Superior temporal gyrus (tissue), 1 donor: ENCODE measurements around the gene SLC12A4.
"Not testable (repeated sequence)": the region's sequence is repeated elsewhere in the genome, so short reads cannot be mapped to it uniquely, and the experiment has no call there.

Experiments used
- DNase-seq: peaks from one replicate; pipeline ENCODE4 v3.0.0-alpha.2; 2016; ENCODE audit errors: extremely low spot score

The SLC12A4 gene

DNA sequence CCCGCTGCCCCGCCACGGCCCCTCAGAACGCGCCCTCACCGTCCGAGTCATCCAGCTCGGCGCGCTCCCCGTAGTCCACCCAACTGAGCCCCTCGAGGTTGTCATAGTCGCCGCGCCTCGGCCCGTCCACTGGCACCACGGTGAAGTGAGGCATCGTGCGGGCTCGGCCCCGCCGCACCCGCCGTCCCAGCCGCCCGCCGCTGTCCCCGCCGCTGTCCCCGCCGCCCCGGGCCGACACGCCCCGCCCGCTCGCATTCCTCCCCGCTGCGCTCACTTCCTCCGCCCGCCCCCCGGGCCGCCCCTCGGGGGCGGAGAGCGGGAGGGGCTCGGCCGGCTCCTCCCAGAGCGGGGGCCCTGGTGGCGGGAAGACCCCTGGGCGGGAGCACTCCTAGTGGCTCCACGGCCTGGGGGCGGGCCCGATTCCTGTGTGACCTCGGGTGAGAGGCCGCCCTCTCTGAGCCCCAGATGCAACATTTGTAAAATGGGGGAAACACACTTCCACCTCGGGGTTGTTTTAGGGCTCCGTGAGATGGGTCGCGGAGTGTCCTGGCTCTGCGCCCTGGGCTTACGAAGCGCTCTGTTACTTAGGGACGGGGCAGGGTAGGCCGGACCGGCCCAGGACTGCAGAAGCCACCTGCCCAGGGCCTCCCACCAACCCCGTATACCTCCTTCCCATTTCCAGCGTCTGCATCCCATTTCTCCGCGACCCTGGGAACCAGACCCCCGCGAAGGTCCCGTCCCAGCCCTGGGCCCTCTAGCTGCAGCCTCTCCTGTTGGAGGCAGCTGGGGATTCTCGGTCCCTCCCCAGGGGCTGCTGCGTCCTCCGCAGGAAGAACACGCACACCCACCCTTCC is at the start of gene SLC12A4:
Gene SLC12A4 (minus strand): TSS at position 238 of the 854 bp plus-strand sequence. CDS start 84 bp downstream, at position 154.
- DNase-seq, result no peak

DNA sequence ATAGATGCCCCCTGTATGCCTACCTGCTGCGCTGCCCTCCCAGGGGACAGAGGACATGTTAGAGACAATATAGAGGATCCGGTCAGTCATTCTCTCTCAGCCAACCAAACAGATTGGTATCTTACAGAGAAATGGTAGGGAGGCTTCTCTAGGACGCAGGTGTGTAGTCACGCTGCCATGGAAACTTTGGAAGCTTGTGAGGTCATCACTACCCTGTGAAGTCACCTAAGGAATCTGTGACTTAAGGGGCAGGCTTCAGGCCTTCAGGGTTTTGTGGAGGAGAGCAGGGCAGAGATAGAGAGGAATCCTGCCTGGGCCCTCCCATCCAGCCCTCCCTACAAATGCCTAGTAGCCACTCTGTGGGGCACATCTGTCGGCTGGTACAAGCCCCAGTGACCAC is 47.2 kb upstream of the SLC12A4 start, which contains the start of gene DPEP2NB:
Gene DPEP2NB (minus strand): TSS at position 231 of the 400 bp plus-strand sequence. CDS start 141 bp downstream, at position 90.
- no peak for DNase-seq

DNA sequence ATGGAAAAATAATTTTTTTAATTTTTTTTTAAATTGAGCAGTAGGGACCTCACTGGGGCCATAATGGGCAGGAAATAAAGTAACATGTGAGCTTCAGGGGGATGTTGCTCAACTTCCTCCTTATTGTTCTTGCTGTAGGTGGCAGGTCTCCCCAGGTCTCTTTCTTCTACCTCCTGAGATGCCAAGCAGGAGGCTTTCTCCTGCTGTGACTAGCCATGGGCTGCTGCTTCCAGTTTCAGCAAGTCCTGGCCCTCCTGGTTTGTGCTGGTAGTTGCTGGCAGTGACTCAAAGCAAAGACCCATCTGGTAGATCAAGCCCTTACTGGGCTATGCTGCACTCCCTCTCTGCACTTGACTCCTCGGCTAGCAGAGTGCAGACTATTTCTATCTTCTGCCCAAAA is 45.0 kb upstream of the SLC12A4 start:
- no peak for DNase-seq

DNA sequence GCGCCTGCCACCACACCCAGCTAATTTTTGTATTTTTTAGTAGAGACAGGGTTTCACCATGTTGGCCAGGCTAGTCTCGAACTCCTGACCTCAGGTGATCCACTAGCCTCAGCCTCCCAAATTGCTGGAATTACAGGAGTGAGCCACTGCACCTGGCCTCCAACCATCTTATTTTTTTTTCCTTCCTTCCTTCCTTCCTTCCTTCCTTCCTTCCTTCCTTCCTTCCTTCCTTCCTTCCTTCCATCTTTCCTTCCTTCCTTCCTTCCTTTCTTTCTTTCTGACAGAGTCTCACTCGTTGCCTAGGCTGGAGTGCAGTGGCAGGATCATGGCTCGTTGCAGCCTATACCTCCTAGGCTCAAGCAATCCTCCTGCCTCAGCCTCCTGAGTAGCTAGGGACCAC is 41.4 kb upstream of the SLC12A4 start:
- not testable (repeated sequence) for DNase-seq

DNA sequence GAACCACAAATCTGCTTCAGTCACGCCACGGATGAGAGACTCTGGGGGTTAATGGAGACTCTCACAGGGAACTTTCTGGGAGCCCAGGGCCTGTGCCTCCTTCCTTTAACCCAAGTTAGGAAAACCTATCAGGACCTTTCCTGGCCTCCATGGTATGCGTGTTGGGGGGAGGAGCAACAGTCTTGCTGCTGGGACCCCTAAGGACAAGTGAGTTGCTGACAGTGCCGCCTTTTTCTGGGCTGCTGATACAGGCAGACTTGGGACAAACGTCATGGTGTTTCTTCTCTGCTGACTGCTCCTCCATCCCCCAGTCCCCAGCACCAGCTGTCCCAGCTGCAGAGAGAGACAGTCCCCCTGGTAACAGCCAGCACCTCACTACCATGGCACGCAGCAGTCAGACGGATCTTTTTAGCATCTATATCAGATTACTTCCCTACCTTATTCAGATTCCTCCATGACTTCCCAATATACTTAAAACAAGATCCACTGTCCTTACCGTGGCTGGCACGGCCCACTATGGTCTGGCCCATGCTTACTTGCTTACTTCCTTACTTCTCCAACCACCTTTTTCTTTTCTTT is 40.8 kb upstream of the SLC12A4 start:
- DNase-seq, result no peak

DNA sequence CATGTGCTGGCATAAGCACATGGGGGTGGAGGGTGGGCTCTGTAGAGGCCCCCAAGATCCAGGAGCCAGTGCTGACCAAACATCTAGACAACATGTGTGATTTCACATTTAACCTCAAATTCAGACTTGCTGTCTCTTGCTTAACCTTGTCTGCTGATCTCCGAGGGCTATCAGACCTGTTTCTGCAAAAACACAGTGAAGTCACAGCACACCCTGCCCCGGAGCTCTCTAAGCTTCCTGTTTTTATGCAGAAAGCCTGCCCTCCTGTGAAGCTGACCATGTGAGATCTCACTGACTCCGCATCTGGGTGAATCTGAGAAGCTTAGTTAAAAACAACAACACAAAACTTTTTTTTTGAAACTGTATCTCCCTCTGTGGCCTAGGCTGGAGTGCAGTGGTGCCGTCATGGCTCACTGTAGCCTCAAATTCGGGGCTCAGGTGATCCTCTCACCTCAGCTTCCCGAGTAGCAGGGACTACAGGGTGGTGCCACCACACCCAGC is 37.4 kb upstream of the SLC12A4 start:
- peak; percentile 11 for DNase-seq

DNA sequence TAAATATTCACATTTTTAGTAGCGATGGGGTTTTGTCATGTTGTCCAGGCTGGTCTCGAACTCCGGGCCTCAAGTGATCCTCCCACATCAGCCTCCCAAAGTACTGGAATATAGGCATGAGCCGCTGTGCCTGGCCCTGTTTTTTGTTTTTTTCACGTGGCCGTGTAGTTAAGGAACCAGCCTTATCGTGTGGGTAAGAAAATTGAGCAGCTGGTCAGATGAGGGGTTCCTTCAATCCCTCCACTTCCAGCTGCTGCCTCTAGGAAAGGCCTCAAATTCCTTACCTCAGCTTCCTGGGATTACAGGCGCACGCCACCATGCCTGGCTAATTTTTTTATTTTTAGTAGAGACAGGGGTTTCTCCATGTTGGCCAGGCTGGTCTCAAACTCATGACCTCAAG is 36.8 kb upstream of the SLC12A4 start:
- DNase-seq, result no peak

DNA sequence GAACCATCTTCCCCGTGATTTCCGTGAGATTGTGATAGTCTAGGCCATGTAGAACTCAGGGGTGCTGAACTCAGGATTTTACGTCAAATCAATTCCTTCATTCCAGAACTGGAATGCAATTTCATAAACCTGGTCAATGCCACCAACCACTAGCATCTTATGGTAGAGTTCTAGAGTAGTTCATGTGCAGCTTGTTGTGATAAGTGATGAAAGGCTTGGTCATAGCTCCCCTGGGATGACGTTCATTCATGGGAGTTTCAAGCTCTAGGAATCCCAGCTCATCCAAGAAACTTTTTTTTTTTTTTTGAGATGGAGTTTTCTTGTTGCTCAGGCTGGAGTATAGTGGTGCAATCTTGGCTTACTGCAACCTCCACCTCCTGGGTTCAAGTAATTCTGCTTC is 34.6 kb upstream of the SLC12A4 start:
- DNase-seq, result no peak

DNA sequence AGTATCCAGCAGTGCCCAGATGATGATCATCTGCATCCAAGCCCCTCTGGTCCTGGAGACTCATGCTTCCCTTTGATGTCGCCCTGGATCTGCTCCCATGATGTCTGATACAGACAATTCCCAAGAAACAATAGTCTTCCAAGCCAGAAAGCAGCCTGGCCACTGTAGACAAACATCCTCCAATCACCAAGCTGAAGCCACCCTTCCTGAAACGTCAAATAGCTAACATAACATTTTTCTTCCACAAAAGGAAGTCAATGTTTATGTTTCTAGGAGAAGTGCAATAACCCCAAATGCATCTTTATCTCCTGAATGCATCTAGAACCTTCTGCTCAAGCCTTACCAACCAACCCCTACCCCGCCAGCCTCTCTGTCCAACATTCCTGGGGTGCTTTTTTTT is 32.0 kb upstream of the SLC12A4 start:
- no peak for DNase-seq

DNA sequence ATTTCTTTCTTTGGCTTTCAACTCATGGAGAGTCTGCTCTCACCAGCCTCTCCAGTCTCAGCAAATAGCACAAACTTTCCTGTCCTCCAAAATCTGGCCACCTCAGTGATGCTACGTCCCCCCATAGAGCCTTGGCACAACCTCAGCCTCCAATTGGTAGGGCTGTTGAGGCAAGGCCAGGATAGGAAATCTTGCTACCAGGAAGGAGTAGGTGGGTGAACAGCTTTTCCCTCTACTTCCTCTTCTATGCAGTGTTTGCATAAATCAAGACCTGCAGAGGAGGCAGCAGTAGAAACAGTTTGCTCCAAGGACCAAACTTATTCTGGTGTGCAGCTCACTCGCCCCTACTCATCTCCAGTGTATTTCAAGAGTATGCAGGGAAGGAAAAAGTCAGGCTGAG is 31.5 kb upstream of the SLC12A4 start:
- no peak for DNase-seq

DNA sequence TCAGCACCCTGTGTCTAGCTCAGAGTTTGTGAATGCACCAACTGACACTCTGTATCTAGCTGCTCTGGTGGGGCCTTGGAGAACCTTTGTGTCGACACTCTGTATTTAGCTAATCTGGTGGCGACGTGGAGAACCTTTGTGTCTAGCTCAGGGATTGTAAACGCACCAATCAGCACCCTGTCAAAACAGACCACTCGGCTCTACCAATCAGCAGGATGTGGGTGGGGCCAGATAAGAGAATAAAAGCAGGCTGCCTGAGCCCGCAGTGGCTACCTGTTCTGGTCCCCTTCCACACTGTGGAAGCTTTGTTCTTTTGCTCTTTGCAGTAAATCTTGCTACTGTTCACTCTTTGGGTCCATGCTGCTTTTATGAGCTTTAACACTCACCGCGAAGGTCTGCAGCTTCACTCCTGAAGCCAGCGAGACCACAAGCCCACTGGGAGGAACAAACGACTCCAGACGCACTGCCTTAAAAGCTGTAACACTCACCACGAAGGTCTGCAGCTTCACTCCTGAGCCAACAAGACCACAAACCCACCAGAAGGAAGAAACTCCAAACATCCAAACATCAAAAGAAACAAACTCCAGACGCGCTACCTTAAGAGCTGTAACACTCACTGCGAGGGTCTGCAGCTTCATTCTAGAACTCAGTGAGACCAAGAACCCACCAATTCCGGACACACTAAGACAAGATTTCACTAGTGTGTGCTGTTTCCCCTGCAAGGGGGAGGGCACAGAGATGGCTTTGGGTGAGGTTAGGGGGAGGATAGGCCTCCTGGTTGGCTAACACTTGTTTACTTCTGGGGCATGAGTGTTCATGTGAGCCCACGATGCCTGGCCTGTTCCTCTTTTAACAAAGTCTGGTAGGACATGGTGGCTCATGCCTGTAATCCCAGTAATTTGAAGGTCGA is 30.6 kb upstream of the SLC12A4 start, which contains the start of gene DPEP2:
Gene DPEP2 (minus strand): TSS at position 706 of the 910 bp plus-strand sequence. CDS start 6,272 bp downstream, outside the sequence.
- DNase-seq, result peak; percentile 11

DNA sequence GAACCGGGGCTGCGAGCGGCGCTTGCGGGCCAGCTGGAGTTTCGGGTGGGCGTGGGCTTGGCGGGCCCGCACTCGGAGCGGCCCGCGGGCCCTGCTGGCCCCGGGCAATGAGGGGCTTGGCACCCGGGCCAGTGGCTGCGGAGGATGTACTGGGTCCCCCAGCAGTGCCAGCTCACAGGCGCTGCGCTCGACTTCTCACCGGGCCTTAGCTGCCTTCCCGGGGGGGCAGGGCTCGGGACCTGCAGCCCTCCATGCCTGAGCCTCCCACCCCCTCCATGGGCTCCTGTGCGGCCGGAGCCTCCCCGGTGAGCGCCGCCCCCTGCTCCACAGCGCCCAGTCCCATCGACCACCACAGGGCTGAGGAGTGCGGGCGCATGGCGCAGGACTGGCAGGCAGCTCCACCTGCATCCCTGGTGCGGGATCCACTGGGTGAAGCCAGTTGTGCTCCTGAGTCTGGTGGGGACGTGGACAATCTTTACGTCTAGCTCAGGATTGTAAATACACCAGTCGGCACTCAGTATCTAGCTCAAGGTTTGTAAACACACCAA is 29.9 kb upstream of the SLC12A4 start:
- not testable (repeated sequence) for DNase-seq

DNA sequence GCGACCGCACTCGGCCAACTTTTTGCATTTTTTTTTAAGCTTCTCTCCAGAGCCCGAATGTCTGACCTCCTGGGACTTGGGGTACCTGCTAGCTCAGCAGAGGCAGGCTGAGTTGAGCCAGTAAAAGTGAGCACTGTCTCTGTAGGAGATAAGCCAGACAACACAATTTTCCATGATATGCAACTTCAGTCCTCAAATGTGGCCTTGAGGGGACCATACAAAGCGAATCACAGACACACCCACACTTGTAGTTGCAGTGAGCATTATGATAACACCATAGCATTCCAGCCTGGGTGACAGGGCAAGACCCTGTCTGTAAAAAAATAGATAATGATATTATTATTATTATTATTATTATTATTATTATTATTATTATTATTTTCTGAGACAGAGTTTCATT is 28.2 kb upstream of the SLC12A4 start:
- DNase-seq, result no peak

DNA sequence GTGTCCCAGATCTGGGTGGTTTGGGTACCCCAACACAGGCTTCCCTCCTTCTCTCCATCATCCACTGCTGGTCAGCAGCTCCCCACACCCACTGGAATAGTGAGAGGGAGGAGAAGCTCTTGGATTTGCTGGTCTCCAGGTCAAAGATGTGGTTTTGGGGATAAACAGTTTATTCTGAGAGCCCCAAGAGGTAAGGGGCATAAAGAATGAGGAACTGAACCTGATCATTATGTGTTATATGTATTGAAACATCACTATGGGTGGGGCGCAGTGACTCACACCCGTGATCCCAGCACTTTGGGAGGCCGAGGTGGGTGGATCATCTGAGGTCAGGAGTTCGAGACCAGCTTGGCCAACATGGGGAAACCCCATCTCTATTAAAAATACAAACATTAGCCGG is 27.0 kb upstream of the SLC12A4 start:
- no peak for DNase-seq

DNA sequence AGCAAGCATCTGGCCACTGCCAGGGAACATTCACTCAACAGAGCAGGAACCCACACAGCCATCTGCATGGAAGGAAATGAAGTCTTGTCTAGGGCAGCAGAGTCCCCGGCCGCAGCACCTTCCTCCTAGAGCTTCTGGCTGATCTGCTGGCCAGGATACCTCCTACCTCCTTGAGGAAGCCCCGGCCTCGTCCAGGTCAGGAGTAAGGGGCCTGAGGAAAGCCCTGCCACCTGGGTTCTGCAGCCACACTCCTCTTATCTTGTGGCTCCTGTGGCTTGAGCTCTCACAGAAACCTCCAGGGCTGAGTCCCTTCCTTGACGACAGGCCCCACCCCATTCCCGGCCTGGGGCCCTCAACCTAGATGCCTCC is 25.6 kb upstream of the SLC12A4 start:
- not testable (repeated sequence) for DNase-seq

DNA sequence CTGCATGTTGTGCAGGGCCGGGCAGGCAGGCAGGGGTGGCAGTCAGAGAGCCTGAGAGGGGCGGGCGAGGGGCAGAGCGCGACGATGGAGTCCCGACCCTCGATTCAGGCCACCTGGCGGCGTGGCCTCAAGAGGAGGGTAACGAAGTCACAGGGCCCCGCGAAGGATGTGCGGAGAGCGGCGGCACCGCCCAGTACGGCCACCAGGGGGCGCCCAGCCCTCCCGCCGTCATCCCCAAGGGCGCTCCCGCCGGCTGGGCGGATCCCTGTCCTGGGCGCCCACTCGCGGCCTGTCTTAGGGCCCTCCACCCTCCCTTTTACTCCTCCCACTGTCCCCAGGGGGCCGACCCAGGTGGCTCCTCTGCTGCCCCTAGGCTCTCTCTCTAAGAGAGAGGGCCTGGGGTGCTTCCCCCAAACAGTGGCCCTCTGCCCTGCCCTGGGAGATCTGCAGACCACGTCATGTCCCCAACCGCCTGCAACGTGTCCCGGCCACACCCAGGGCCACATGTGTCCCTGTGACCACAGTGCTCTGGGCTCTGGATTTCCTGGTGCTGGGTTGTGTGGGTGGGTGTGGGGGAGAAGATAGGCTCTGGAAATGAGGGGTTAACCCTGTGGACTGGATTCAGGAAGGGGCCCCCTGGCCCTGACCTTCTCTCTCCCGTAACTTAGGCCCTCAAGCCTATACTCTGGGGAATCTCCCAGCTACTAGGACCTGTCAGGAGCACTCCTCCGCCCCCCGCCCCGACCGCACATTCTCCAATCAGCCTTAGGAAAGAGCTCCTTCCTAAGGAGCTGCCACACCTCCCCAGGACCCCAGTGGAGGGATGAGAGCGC is 25.0 kb upstream of the SLC12A4 start:
- peak; percentile 58 for DNase-seq

DNA sequence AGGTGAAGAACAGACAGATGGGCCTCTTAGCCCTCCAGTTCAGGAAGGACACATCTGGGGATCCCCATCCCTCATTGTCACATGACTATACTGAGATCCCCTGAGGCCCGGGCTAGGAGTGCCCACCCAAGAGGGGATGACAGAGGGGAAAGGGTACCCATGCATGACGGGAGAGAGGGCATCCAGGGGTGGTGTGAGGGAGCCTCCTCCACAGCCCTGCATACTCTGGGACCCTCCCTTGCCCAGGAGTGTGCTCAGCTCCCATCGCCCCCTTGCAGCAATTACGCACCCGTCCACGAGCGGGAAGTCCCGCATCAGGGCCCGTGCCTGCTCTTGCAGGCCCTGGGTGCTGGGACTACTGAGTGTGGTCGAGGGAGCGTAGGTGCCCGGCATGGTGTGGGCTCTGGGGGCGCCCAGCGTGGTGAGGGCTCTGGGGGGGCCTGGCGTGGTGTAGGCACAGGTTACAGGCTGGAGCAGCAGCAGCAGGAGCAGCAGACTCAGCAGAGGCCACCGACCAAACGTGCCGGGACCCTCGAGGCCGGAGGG is 24.3 kb upstream of the SLC12A4 start:
- no peak for DNase-seq

DNA sequence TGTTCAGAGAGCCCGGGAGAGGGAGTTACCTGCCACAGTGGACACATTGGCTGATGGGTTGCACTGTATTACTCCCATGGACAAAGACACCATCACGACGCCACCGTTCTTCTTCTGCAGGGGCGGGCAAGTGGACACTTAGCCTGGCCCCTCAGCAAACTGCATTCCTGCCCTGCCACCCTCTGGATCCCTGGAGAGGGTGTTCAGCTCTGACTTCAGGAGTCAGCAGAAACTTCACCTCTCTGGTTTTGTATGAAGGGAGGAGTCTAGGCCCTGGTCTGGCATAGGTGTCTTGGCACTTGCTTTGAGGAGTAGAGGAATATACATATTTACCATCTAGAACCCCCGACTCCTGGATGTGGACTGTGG is 21.6 kb upstream of the SLC12A4 start:
- DNase-seq, result no peak

DNA sequence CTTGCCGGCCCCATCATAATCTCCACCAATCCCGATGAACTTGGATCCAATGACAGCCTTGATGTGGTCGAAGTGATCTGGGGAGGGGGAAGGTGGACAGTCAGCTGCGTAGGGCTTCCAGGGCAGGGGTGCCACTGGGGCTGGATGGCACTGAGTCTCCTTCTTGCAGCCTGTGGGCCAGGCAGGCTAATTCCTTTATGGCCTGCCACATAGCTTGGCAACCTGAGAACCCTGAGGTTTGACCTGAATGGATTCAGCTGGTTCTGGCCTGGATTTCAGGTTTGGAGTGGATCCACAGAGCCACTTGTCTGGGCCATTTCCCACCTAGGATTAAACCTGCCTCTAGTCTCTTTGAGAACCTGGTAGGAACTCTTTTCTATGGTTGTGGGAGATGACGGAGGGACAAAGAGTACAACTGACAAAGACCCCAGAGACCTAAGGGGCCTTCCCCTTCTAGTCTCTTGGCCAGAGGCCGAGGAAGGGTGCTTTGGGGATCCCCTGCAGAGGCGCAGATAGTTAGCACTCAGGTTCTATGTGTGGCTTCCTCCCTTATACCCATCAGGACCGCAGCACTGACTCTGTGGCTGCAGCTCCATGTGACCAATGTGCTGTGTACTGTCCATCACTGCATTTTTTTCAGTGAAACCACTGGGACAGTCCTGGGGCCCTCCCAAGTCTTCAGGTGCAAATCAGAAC is 21.0 kb upstream of the SLC12A4 start:
- DNase-seq, result no peak

DNA sequence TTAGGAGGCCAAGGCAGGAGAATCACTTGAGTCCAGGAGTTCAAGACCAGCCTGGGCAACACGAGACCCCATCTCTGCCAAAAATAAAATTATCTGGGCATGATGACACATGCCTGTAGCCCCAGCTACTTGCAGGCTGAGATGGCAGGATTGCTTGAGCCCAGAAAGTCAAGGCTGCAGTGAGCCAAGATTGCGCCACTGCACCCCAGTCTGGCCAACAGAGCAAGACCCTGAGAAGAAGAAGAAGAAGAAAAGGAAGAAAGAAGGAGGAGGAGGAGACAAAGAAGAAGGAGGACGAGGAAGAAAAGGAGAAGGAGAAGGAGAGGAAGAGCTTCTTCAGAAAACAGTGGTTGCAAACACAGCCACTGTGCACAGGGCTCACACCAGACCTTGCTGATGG is 20.2 kb upstream of the SLC12A4 start:
- DNase-seq, result no peak
